GF-D8 (cell line): ENCODE measurements around the gene RAX.

ENCODE experiments used
- DNase-seq: peaks from one replicate; lab custom pipeline; 2025; lab: John Stamatoyannopoulos, UW

RAX gene

GRCh38 chr18:59246796-59247195, 26.5 kb downstream of the RAX start:
- DNase-seq = no peak

GRCh38 chr18:59242906-59243305, 30.3 kb downstream of the RAX start:
- DNase-seq = no peak

- DNase-seq = no peak
Observed at GRCh38 chr18:59239642-59240041, 33.6 kb downstream of the RAX start.

- DNase-seq = no peak
Observed at GRCh38 chr18:59238385-59238784, 34.9 kb downstream of the RAX start.

GRCh38 chr18:59233017-59233410, 40.2 kb downstream of the RAX start:
- no peak for DNase-seq

- no peak for DNase-seq
Observed at GRCh38 chr18:59232309-59233016, 40.8 kb downstream of the RAX start.

GRCh38 chr18:59231877-59232276, 41.4 kb downstream of the RAX start:
- no peak for DNase-seq

- DNase-seq = no peak
Observed at GRCh38 chr18:59231114-59231513, 42.1 kb downstream of the RAX start.

GRCh38 chr18:59229701-59230443, 43.4 kb downstream of the RAX start:
- DNase-seq = no peak

GRCh38 chr18:59229191-59229590, 44.1 kb downstream of the RAX start:
- DNase-seq = no peak

- DNase-seq = no peak
Observed at GRCh38 chr18:59228351-59228750, 44.9 kb downstream of the RAX start.

GRCh38 chr18:59222341-59222740, 50.9 kb downstream of the RAX start:
- DNase-seq = no peak

GRCh38 chr18:59220784-59221765, 52.2 kb downstream of the RAX start:
- no peak for DNase-seq

GRCh38 chr18:59220164-59220783, 53.0 kb downstream of the RAX start:
- no peak for DNase-seq

GRCh38 chr18:59219672-59220163, 53.5 kb downstream of the RAX start, which contains the start of gene GRP:
Gene GRP, plus strand, starts transcription at chr18:59220158. Its CDS starts 108 bp downstream, at chr18:59220266.
- no peak for DNase-seq

GRCh38 chr18:59218018-59218417, 55.2 kb downstream of the RAX start:
- DNase-seq = no peak
